BE2C (cell line): Measurements from ENCODE around the gene KIRREL3.

Experiments used
- DNase-seq: peaks from one replicate; pipeline ENCODE4 v3.0.0-alpha.2; 2020
- H3K27me3 ChIP-seq: fragments of 250-450 bp; sonication (Bioruptor Pico); 2 replicates; pipeline ENCODE4 v1.5.1; 2020; ENCODE audit warnings: mild to moderate bottlenecking
- H3K36me3 ChIP-seq: fragments of 250-450 bp; sonication (Bioruptor Pico); 2 replicates; pipeline ENCODE4 v1.5.1; 2020; ENCODE audit warnings: mild to moderate bottlenecking
- H3K4me1 ChIP-seq: fragments of 250-450 bp; sonication (Bioruptor Pico); 2 replicates; pipeline ENCODE4 v1.5.1; 2020
- H3K4me3 ChIP-seq: 2 replicates; pipeline ENCODE4 v1.5.1; 2011; ENCODE audit warnings: low read depth, low read length
- H3K9me3 ChIP-seq: fragments of 250-450 bp; sonication (Bioruptor Pico); 2 replicates; pipeline ENCODE4 v1.5.1; 2020
- CTCF ChIP-seq: IDR thresholded peaks from 2 replicates; pipeline ENCODE4 v1.5.1; 2012; ENCODE audit warnings: mild to moderate bottlenecking, low read depth, low read length

The KIRREL3 gene

GRCh38 chr11:126394036-126394435 lies 606.5 kb downstream of the KIRREL3 start:
- H3K9me3 ChIP-seq, result no peaks in the 10 kb centered on the region
- peaks cover 10% of the 10 kb centered on the region for H3K4me1 ChIP-seq
- no peak for TF ChIP-seq CTCF

GRCh38 chr11:126393143-126393542 lies 607.4 kb downstream of the KIRREL3 start:
- Histone ChIP-seq H3K4me1 (peaks cover 10% of the 10 kb centered on the region), H3K36me3 (no peaks in the 10 kb centered on the region), H3K4me3 (no peak overlapping the region), H3K27me3 (no peaks in the 10 kb centered on the region), H3K9me3 (no peaks in the 10 kb centered on the region)
- TF ChIP-seq CTCF, result no peak
- DNase-seq, result no peak

More at GRCh38 chr11:126394036-126394435, 606.5 kb downstream of the KIRREL3 start:
- DNase-seq, result no peak
- Histone ChIP-seq H3K27me3 (no peaks in the 10 kb centered on the region), H3K4me3 (no peak overlapping the region), H3K36me3 (no peaks in the 10 kb centered on the region)

- Histone ChIP-seq H3K27me3 (no peaks in the 10 kb centered on the region), H3K9me3 (no peaks in the 10 kb centered on the region), H3K4me3 (no peak overlapping the region), H3K4me1 (peaks cover 10% of the 10 kb centered on the region), H3K36me3 (no peaks in the 10 kb centered on the region)
- no peak for TF ChIP-seq CTCF
- no peak for DNase-seq
These were observed 607.9 kb downstream of the KIRREL3 start for GRCh38 chr11:126392633-126393013.

- DNase-seq, result peak; percentile 34
These were observed 608.5 kb downstream of the KIRREL3 start for GRCh38 chr11:126391970-126392632.

GRCh38 chr11:126391286-126391954 lies 609.1 kb downstream of the KIRREL3 start:
- H3K4me3 ChIP-seq, result no peak overlapping the region
- no peaks in the 10 kb centered on the region for H3K9me3 ChIP-seq
- peaks cover 10% of the 10 kb centered on the region for H3K4me1 ChIP-seq
- H3K36me3 ChIP-seq, result no peaks in the 10 kb centered on the region
- no peaks in the 10 kb centered on the region for H3K27me3 ChIP-seq
- DNase-seq, result no peak
- no peak for TF ChIP-seq CTCF

More at GRCh38 chr11:126391970-126392632, 608.5 kb downstream of the KIRREL3 start:
- H3K4me1 ChIP-seq, result peaks cover 10% of the 10 kb centered on the region
- H3K4me3 ChIP-seq, result no peak overlapping the region
- no peaks in the 10 kb centered on the region for H3K27me3 ChIP-seq
- H3K36me3 ChIP-seq, result no peaks in the 10 kb centered on the region
- no peaks in the 10 kb centered on the region for H3K9me3 ChIP-seq
- TF ChIP-seq CTCF, result peak; percentile 39

- no peaks in the 10 kb centered on the region for H3K9me3 ChIP-seq
These were observed 610.2 kb downstream of the KIRREL3 start for GRCh38 chr11:126390272-126390867.

More at GRCh38 chr11:126390272-126390867, 610.2 kb downstream of the KIRREL3 start:
- no peak overlapping the region for H3K4me3 ChIP-seq
- no peak for DNase-seq
- TF ChIP-seq CTCF, result no peak
- H3K4me1 ChIP-seq, result peaks cover 10% of the 10 kb centered on the region
- H3K36me3 ChIP-seq, result no peaks in the 10 kb centered on the region
- no peaks in the 10 kb centered on the region for H3K27me3 ChIP-seq
